Karpas-422 (cell line): ENCODE data around the gene CSTB. TPM values are rescaled to one million over a fixed set of nuclear protein-coding genes. Genes with fewer than 3 reads are reported as not detected.

ENCODE experiments used
- DNase-seq: peaks from one replicate; pipeline ENCODE4 v3.0.0-alpha.2; 2015
- H2AFZ ChIP-seq: fragments of 200-600 bp; sonication (generic); 2 replicates; pipeline ENCODE4 v1.6.1; 2014; ENCODE audit warnings: antibody characterized with exemption, low read length, mixed read lengths
- H3K27ac ChIP-seq: fragments of 200-600 bp; sonication (generic); 2 replicates; pipeline ENCODE4 v1.5.1; 2014; ENCODE audit warnings: mild to moderate bottlenecking, low read length, moderate library complexity
- H3K27me3 ChIP-seq: fragments of 200-600 bp; sonication (generic); 2 replicates; pipeline ENCODE4 v1.6.1; 2014; ENCODE audit warnings: low read length, mixed read lengths
- H3K36me3 ChIP-seq: fragments of 200-600 bp; sonication (generic); 2 replicates; pipeline ENCODE4 v1.6.1; 2014; ENCODE audit warnings: low read length, mixed read lengths; ENCODE audit not compliant: insufficient read depth
- H3K4me1 ChIP-seq: fragments of 200-600 bp; sonication (generic); 2 replicates; pipeline ENCODE4 v1.6.1; 2014; ENCODE audit warnings: mild to moderate bottlenecking, low read length, mixed read lengths
- H3K4me2 ChIP-seq: fragments of 200-600 bp; sonication (generic); 2 replicates; pipeline ENCODE4 v1.6.1; 2014; ENCODE audit warnings: low read length, low read depth, mild to moderate bottlenecking; ENCODE audit not compliant: poor library complexity, severe bottlenecking
- H3K4me3 ChIP-seq: fragments of 200-600 bp; sonication (generic); 2 replicates; pipeline ENCODE4 v1.5.1; 2014; ENCODE audit warnings: mild to moderate bottlenecking, antibody characterized with exemption, low read length, mixed read lengths
- H3K79me2 ChIP-seq: fragments of 200-600 bp; sonication (generic); 2 replicates; pipeline ENCODE4 v1.6.1; 2014; ENCODE audit warnings: mild to moderate bottlenecking, low read length, mixed read lengths
- H3K9ac ChIP-seq: fragments of 200-600 bp; sonication (generic); 2 replicates; pipeline ENCODE4 v1.6.0; 2014; ENCODE audit warnings: low read length
- H3K9me2 ChIP-seq: fragments of 200-600 bp; sonication (generic), shearing (Covaris generic); replicated peaks from 2 replicates; pipeline ENCODE4 v1.6.0; 2014; ENCODE audit warnings: mild to moderate bottlenecking, low read length, moderate library complexity; ENCODE audit not compliant: insufficient read depth
- H3K9me3 ChIP-seq: fragments of 300-700, 200-600 bp; sonication (generic); 2 replicates; pipeline ENCODE4 v1.6.1; 2014; ENCODE audit warnings: low read length, mixed read lengths
- H4K20me1 ChIP-seq: fragments of 200-600 bp; sonication (generic); 2 replicates; pipeline ENCODE4 v1.6.1; 2014; ENCODE audit warnings: mild to moderate bottlenecking, antibody characterized with exemption, low read length, low read depth; ENCODE audit not compliant: insufficient read depth
- total RNA-seq: library from RNA; depleted of rRNA; stranded (reverse); fragments of >200 nt; shearing (Covaris generic); gene quantifications from 2 replicates; pipeline ENCODE4 v1.2.3, GENCODE V29; 2014; ENCODE audit warnings: low replicate concordance

CSTB gene
- total RNA-seq, 1 experiment from 2014 or later, result 28.0 TPM

DNA sequence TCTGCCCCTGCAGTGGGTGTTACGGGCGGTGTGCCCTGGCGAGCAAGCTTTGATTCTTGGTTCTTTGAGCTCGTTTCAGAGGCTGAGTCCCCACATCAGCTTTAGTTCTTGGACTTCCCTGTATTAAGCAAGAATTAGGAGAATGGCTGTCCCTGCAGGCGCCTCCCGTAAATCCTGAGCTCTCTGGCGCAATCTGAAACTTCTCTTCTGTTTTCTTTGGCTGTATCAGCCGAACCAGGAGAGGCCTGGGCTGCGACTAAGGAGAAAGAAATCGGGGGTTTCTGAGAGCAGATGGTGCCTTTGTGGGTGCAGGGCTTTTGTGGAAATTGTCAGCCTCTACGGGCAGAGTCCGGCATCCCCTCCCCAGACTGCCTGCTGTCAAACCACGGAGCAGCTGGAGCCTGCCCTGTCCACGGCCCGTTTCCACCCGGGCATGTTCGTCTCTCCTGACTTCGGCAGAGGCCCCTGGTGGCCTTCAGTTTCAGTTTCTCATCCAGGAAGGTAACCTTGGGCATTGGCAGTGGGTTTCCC is 17.9 kb downstream of the CSTB start:
- Histone ChIP-seq H3K36me3 (peaks cover 17% of the 10 kb centered on the region; the same call in 1 of the 2 replicates), H3K9ac (no peak overlapping the region), H3K4me2 (no peak overlapping the region), H3K27me3 (no peaks in the 10 kb centered on the region), H3K9me3 (no peaks in the 10 kb centered on the region), H3K9me2 (no peaks in the 10 kb centered on the region), H3K4me3 (no peak overlapping the region), H4K20me1 (no peaks in the 10 kb centered on the region), H3K79me2 (no peaks in the 10 kb centered on the region), H3K27ac (no peak overlapping the region), H2AFZ (no peak overlapping the region), H3K4me1 (no peaks in the 10 kb centered on the region)
- DNase-seq, result no peak

DNA sequence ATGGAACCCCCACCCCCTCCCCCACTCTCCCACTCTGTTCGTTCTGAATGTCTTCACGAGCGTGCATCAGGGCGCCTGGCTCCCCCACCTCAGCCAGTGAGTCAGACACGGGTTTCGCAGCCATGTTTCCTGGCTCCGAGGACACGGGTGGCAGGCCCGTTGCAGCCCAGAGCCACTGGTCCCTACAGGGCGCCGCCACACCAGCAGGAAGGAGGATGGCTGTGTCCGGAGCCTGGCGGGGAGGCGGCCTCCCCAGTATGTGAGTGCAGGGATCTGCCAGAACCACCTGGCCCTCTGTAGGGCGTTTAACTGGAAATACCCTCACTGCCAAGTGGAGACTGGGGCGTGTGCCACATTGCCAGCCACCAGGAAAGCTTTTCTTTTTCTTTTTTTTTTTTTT is 18.5 kb downstream of the CSTB start:
- no peak overlapping the region for H2AFZ ChIP-seq
- no peaks in the 10 kb centered on the region for H4K20me1 ChIP-seq
- no peak overlapping the region for H3K4me3 ChIP-seq
- no peaks in the 10 kb centered on the region for H3K4me1 ChIP-seq
- no peaks in the 10 kb centered on the region for H3K9me3 ChIP-seq
- no peak overlapping the region for H3K27ac ChIP-seq
- H3K4me2 ChIP-seq, result no peak overlapping the region
- peaks cover 17% of the 10 kb centered on the region; the same call in 1 of the 2 replicates for H3K36me3 ChIP-seq
- no peaks in the 10 kb centered on the region for H3K79me2 ChIP-seq
- no peak overlapping the region for H3K9ac ChIP-seq
- DNase-seq, result no peak
- H3K9me2 ChIP-seq, result no peaks in the 10 kb centered on the region
- no peaks in the 10 kb centered on the region for H3K27me3 ChIP-seq

DNA sequence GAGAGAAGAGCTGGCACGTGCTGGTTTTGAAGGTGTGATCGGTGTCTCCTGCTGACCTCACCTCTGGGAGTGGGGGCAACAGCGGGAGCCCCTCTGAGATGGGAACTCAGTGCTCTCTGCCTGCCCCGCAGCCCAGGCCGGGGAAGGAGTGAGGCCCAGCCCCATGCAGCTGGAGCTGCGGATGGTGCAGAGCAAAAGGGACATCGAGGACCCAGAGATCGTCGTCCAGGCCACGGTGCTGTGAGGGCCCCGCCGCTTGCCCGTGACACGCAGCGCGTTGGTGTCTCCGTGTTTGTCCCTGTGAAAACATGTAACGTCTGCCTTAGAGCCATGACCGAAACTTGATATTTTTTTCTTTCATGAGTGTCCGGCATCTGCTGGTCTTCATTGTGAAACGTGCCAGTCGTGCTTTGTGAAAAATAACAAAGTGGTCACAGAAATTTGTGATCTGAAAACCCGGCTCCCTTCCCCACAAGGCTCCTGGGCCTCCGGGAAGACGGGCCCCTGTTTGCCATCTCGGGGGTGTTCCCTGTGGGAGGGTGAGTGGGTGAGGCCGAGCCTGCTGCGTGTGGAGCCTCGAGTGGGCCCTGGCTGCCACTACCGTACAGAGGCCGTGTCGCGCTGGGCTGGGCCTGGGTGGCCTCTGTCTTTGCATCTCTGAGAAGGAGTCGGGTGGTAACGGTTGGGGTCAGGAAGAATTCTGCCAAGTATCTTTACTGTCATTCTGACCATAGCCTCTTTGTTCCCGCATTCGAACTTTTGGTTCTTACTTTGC is 20.1 kb downstream of the CSTB start:
- H2AFZ ChIP-seq, result no peak overlapping the region
- no peak for DNase-seq
- H3K79me2 ChIP-seq, result no peaks in the 10 kb centered on the region
- no peaks in the 10 kb centered on the region for H3K9me3 ChIP-seq
- no peaks in the 10 kb centered on the region for H3K4me1 ChIP-seq
- no peaks in the 10 kb centered on the region for H4K20me1 ChIP-seq
- H3K27ac ChIP-seq, result no peak overlapping the region
- no peak overlapping the region for H3K4me3 ChIP-seq
- H3K9me2 ChIP-seq, result no peaks in the 10 kb centered on the region
- H3K4me2 ChIP-seq, result no peak overlapping the region
- no peak overlapping the region for H3K9ac ChIP-seq
- no peaks in the 10 kb centered on the region for H3K27me3 ChIP-seq
- peaks cover 17% of the 10 kb centered on the region; the same call in 1 of the 2 replicates for H3K36me3 ChIP-seq

DNA sequence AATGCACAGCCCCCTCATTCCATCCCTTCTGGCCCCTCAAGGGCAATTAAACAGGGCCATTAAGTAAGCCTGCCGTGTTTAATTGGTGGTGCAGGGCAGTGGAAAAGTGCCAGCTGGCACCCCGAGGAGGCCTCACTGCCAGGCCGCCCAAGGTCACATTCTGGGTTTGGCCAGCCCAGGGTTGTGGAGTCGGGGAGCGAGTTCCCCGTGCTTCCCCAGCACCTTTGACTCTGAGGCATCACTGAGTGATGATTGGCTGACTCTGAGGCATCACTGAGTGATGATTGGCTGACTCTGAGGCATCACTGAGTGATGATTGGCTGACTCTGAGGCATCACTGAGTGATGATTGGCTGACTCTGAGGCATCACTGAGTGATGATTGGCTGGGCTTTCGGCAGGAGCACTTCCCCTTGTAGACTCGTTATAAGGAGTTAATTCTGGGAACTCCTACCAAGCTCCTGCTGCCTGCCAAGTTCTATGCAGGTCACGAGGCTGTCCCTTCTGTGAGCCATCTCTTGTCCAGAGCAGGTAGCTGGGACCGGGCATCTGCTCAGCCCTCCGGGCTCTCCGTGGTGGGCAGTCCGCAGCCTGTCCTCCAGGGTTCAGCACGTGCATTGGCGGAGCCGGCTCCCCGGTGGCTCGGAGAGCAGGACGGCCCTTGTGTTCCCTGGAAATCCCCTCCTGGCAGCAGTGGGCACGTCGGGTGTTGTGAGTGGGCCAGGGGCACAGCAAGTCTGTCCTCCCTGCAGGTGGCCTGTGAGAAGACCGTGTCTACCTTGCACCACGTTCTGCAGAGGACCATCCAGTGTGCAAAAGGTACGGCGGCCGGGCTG is 20.9 kb downstream of the CSTB start:
- Histone ChIP-seq H3K4me2 (no peak overlapping the region), H3K9ac (no peak overlapping the region), H2AFZ (no peak overlapping the region), H3K4me1 (no peaks in the 10 kb centered on the region), H3K36me3 (peaks cover 17% of the 10 kb centered on the region; the same call in 1 of the 2 replicates), H3K9me3 (no peaks in the 10 kb centered on the region), H3K4me3 (no peak overlapping the region), H3K27me3 (no peaks in the 10 kb centered on the region), H3K27ac (no peak overlapping the region), H4K20me1 (no peaks in the 10 kb centered on the region), H3K79me2 (no peaks in the 10 kb centered on the region), H3K9me2 (no peaks in the 10 kb centered on the region)
- DNase-seq, result peak; percentile 64

DNA sequence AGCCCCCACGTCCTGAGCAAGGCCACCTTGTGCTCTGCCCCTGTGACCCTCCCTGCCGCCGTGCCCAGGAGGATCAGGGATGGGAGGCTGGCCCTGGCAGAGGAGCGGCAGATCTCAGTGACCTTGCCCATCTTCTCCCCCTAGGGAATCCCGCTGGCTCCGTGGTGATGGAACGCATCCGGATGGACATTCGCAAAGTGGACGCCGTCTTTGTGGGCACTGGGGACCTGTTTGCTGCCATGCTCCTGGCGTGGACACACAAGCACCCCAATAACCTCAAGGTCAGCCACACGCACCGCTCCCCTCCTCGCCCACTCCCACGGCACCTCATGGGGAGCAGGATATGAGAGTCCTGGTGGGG is 22.7 kb downstream of the CSTB start:
- Histone ChIP-seq H2AFZ (no peak overlapping the region), H3K9me3 (no peaks in the 10 kb centered on the region), H3K9me2 (no peaks in the 10 kb centered on the region), H3K36me3 (peaks cover 17% of the 10 kb centered on the region; the same call in 1 of the 2 replicates), H3K79me2 (no peaks in the 10 kb centered on the region), H4K20me1 (no peaks in the 10 kb centered on the region), H3K4me3 (no peak overlapping the region), H3K9ac (no peak overlapping the region), H3K27ac (no peak overlapping the region), H3K27me3 (no peaks in the 10 kb centered on the region), H3K4me2 (no peak overlapping the region), H3K4me1 (peaks cover 6% of the 10 kb centered on the region; the same call in 1 of the 2 replicates)
- DNase-seq, result no peak

DNA sequence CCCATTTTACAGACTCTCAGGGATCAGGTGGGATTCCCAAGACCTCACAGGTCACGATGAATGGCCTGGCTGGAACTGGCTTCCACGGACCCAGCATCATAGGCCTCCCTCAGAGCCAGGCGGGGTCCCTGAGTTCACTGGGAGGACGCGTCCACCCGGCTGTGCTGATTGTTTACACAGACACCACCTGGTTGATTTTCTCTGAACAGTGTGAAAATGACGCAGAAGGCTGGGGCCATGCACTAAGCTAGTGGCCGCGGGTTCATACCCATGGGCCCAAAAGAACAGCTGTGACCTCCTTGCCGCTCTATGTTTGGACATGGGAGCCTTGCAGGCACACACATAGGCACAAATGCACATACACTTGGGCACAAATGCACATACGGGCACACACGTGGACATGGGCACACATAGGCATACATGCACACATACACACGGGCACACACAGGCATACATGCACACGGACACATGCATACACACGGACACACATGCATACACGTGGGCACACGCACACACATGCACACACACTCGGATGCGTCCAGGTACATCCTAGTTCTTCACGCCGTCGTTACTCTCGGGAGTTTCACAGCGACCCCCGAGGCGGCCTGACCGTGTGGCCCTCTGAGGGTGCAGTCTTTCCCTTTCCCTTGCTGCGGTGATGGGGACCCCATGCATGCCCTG is 23.2 kb downstream of the CSTB start:
- H3K9me3 ChIP-seq, result no peaks in the 10 kb centered on the region
- H3K9me2 ChIP-seq, result no peaks in the 10 kb centered on the region
- H3K4me3 ChIP-seq, result no peak overlapping the region
- no peak overlapping the region for H3K4me2 ChIP-seq
- H3K27ac ChIP-seq, result no peak overlapping the region
- peaks cover 17% of the 10 kb centered on the region; the same call in 1 of the 2 replicates for H3K36me3 ChIP-seq
- H3K79me2 ChIP-seq, result no peaks in the 10 kb centered on the region
- H2AFZ ChIP-seq, result no peak overlapping the region
- H3K4me1 ChIP-seq, result peaks cover 6% of the 10 kb centered on the region; the same call in 1 of the 2 replicates
- DNase-seq, result no peak
- no peaks in the 10 kb centered on the region for H4K20me1 ChIP-seq
- H3K27me3 ChIP-seq, result no peaks in the 10 kb centered on the region
- no peak overlapping the region for H3K9ac ChIP-seq

DNA sequence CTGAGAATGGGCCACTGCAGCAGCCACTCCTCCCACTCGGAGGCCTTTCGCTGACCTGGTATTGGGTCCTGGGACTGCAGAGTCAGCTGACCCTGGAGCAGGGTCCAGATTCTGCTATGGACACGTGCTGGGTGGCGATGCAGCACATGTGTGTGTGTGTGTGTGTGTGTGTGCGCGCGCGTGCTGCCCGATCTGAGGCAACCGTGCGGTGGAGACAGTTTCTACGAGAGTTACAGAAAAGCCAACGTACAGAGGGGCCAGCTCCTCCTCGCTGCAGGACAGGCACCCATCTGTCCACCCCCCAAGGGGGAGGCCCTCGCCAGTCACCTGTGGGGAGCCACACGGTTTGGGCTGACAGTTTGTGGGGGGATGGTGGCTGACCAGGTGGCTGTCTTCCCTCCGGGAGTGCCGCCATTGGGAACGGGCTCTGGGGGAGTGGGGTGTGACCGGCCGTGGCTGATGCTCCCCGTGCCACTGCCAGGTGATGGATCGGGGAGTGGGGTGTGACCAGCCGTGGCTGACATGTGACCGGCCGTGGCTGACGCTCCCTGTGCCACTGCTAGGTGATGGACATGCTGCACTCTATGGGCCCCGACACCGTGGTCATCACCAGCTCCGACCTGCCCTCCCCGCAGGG is 24.0 kb downstream of the CSTB start:
- Histone ChIP-seq H3K4me2 (no peak overlapping the region), H3K4me3 (no peak overlapping the region), H3K79me2 (no peaks in the 10 kb centered on the region), H4K20me1 (no peaks in the 10 kb centered on the region), H3K36me3 (peaks cover 17% of the 10 kb centered on the region), H3K27me3 (no peaks in the 10 kb centered on the region), H3K9me2 (no peaks in the 10 kb centered on the region), H2AFZ (no peak overlapping the region), H3K9ac (no peak overlapping the region), H3K27ac (no peak overlapping the region), H3K9me3 (no peaks in the 10 kb centered on the region), H3K4me1 (peaks cover 6% of the 10 kb centered on the region; the same call in 1 of the 2 replicates)
- no peak for DNase-seq
